GM20431 (cell line): Measurements from ENCODE around the gene ANXA3.
"Not testable (repeated sequence)": the region's sequence is repeated elsewhere in the genome, so short reads cannot be mapped to it uniquely, and the experiment has no call there.

ENCODE experiments used
- in situ Hi-C: fragments of 300-500 bp; cut with MseI, MboI; formaldehyde crosslinking; loops from one replicate; pipeline ENCODE4 v1.15.0; 2020; ENCODE audit warnings: low sequenced_read_pairs; ENCODE audit not compliant: unreplicated experiment

ANXA3 gene, protein sequence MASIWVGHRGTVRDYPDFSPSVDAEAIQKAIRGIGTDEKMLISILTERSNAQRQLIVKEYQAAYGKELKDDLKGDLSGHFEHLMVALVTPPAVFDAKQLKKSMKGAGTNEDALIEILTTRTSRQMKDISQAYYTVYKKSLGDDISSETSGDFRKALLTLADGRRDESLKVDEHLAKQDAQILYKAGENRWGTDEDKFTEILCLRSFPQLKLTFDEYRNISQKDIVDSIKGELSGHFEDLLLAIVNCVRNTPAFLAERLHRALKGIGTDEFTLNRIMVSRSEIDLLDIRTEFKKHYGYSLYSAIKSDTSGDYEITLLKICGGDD

DNA sequence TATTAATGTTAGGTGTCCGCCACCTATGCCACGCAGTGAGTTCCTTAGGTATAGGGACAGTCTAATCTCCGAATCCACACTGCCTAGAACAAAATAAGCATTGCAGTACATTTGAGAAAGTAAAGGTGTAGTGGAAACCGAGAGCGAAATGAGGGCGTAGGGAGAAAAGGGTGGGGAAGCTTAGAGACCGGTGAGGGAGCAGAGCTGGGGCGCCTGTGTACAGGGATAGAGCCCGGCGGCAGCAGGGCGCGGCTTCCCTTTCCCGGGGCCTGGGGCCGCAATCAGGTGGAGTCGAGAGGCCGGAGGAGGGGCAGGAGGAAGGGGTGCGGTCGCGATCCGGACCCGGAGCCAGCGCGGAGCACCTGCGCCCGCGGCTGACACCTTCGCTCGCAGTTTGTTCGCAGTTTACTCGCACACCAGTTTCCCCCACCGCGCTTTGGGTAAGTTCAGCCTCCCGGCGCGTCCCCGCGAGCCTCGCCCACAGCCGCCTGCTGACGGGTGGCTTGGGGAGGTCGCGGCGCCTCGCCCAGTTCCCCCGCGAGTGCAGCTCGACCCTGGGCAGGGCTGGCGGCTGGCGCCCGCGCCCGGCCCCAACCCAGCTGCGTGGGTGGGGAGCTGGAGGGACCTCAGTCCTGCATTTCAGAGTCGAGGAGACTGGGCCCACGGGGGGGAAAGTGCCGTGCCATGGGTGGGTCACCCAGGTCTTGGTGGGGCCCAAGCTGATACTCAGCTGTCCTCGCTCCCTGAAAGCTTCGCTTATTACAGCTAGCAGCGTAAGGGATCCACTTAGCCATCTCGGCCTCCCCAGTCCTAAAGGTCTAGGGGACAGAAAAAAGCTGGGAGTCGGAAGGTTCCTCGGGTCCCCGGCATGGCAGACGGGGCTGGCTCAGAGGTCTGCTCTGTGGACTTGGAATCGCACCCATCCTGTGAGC is at the start of gene ANXA3:
ANXA3 (plus strand) TSS at position 351 of the 932 bp plus-strand sequence. CDS start 2,704 bp downstream, outside the sequence.
- in situ Hi-C loops, result no loop called here

DNA sequence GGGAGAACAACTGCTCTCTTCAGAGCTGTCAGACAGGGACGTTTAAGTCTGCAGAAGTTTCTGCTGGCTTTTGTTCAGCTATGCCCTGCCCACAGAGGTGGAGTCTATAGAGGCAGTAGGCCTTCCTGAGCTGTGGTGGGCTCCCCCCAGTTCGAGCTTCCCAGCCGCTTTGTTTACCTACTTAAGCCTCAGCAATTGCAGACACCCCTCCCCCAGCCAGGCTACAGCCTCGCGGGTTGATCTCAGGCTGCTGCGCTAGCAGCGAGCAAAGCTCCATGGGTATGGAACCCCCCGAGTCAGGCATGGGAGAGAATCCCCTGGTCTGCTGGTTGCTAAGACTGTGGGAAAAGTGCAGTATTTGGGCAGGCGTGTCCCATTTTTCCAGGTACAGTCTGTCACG is 45.3 kb upstream of the ANXA3 start:
- in situ Hi-C loops, result not testable (repeated sequence)

DNA sequence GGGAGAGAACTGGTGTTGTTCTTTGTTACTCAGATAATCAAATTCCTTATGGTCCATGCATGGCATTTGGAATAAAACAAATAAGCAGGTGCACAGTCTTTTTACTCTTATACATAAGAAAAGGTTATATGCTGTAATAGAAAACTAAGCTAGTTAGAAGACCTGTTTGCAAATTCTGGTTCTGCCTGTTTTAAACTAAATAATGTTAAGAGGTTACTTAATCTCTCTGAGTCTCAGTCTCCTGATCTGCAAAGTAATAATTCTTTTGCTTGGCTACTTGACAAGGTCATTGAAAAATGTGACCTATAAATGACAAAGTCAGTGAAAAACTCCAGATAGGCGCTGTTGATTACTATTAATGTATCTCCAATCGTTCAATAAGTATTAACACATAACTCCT is 42.5 kb upstream of the ANXA3 start:
- in situ Hi-C loops, result no loop called here

DNA sequence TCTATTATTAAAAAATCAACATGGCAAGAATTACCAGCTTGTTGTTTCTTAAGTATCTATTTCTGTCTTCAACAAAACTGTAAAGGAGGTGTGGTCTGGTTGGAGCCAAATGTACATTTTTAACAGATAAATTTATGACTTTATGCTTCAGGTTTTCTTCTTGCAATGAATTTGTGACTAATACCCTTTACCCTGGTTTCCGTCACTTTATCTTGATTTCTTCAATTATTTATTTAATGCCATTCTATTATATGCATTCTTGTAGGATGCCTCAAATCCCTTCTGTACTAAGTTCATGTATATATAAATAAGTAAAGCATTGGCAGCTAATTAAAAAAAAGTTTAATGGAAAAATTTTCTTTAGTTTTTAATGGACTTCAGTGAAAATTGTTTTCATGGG is 41.5 kb upstream of the ANXA3 start:
- in situ Hi-C loops, result no loop called here

DNA sequence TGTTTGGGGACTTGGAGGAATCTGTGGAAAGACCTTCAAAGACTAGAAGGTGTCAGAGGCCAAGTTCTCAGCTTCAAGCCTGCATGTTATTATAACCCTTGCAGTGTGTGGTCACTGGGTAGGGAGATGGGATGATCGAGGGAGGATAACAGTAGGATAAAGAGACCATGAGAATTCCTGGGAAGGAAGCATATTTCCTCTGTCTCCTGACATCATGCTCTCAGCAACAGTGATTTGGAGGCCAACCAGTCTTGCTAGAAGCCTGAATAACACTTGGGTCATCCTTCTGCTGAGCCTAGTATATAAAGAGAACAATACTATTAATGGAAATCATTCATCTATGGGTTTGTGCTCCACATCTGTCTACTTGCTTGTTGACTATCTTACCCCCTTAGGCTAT is 40.9 kb upstream of the ANXA3 start:
- in situ Hi-C loops, result no loop called here

DNA sequence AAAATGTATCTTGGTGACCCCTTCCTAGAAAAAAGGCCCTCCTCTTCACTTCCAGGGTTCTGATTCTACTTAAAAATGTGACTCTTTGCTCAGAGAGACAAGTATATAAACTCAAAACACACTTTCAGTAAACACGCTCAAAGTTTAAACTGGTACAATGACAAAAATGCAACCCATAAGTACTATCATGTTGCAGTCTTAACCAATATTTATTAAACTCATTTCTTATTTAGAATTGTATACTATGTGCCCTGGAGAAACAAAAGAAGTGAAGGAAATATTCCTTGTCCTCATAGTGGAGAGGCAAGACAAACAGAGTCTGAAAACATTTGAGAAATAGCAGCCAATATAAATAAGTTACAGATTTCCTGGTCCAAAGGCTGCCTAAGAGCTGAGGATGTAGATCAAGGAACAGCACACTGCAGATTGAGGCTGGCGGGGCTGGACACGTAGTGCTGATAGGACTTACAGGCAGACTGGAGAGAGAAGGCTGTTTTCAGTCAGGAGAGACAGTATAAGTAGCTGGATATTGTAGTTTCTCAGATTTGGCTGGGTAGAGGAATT is 39.1 kb upstream of the ANXA3 start:
- in situ Hi-C loops, result no loop called here

DNA sequence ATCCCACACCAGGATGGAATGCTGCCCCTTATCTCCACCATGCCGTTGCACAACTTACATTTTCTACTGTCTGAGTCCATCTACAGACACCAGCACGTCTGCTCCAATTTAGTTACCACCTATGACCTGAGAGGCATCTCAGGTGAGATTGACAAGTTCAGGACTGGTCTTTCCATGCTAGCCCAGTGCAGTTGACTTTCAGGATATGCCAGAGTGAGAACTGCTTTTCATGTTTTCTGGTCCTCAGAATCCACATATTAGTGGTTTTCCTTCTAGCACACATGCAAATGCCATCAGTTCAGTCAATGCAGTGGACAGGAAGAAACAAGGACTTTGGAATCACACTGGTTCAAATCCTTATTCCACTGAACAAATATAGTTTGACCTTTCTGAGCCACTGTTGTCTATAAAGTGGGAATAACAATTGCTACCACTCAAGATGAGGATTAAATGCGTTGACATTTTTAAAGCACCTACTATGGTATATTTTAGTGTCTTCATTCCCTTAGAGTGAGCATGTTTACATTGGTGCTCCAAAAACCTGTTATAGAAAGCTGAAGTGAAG is 38.1 kb upstream of the ANXA3 start:
- in situ Hi-C loops, result no loop called here

DNA sequence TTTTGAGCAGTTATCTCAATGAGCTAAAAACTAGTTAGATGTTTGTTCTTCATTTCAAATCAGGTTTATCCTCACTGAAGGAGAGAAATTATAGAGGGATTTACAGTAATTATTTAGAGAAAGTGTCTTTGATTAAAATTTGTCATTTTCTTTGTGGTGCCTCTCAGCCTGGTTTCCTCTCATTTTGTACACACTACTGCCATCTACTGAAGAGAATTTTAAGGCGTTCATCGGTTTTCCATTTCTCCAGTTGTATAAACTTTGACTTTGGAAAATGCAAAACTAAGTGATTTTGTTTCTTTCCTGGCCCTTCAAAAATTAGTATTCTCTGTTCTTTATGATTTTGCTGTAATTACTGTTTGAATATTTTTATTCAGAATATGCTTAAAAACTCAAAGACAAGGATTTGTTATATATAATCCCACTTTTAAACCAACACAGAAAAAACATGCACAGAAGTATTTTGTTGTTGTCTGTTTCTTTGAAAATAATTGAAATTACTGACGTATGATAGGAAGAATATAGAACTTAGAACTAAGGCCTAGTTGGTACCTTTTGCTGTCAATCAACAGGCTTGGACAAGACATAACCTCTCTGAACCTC is 34.4 kb upstream of the ANXA3 start:
- in situ Hi-C loops, result no loop called here

DNA sequence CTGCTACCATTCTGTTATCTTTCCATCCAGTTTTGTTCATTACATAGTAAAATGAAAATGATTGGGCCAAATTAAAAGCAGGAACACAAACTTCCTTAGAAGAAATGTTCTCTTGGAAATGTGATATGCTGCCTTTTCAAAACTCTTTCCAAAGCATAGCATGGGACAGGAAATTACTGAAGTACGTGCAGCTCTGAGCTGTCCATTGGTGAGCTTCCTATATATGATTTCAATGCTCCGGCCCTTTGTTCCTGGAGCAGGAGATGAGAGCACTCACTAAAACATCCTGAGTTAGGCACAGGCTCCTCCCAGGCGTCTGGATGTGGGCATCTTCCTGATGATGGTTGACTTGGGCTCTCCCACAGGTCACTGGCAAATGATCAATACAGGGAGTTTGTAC is 33.0 kb upstream of the ANXA3 start:
- in situ Hi-C loops, result no loop called here

DNA sequence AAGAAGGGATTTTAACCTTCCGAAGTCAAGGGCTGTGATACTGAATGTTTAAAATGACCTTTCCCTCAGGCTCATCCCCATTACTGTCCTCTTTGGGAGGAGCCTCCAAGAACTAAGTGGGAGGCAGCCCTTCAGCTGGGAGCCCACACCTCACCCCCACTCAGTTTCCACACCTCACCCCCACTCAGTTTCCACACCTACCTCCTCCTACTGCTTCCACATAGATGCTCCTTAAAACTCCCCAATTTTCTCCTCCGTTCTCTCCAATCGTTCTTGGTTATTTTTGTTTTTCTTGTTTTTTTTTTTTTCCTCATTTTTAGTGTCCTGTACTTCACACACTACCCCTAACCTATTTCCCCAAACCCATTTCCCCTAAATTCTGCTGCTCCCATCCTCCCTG is 31.6 kb upstream of the ANXA3 start:
- in situ Hi-C loops, result no loop called here

DNA sequence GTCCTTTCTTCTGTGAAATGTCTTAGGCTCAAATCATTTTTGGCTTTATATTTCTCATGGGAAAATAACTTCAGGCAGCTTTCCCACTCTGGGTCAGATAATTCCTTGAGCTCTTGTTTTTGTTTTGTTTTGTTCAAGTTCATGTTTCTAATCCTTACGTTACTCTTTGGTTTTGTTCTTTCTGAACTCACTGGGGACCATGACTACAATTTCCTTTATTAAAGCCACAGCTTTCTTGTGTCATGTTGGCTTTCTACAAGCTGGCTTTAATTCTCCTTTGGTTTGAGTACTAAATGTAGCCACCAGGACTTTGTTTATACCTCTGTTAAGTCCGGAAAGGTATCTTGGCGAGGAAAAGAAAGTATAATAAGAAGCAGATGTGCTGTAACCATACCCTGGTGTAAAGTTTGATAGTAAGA is 30.8 kb upstream of the ANXA3 start:
- in situ Hi-C loops, result no loop called here

DNA sequence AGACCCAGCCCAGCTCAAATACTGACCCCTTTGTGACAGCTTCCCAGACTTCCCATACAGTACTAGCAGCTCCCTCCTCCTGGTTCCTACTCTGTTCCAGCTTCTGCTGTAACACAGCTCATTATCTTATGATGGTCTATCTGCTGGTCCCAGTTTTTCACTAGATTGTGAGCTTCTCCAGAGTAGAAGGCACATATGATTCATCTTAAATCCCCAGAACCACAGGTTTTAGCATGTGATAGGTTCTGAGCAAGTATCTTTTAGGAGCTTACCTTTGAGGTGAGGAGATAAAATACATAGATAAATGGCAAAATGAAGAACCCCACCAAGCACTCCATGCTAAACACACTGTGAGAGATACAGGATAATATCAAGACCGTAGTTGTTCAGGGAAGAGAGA is 27.6 kb upstream of the ANXA3 start:
- in situ Hi-C loops, result no loop called here

DNA sequence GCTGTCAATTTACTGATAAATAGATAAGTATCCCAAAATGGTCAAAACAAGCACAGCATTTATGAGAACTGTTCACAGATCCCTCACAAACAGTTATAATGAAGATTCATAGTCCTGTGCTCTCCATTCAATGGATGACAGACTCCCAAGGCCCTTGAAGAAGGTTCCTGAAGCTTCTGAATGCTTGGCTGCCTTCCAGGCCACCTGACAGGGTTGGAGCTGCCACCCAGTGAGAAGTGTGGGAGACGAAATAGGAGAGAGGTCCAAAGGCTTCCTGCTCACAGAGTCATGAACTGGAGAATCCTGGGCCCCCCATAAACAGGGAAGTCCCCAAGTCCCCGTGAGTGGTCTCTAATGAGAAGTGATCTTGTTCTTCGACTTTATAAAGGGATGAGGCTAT is 26.0 kb upstream of the ANXA3 start:
- in situ Hi-C loops, result no loop called here

DNA sequence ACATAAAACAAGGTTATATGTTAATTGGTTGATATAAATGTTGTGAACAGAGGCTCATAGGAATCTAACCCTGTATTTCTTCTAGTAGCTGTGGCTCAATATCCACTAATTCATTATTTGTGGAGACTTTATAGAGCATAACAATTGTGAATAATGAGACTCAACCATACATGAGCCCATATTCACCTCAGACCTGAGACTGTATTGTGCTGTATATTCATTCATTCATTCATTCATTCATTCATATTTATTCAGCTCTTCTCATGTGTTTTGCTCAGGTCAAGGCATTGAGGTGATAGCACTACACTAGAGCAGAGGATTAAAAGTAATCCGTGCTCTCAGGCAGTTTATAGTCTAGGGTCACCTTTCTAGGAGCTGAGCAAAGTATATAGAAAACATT is 24.5 kb upstream of the ANXA3 start:
- in situ Hi-C loops, result no loop called here

DNA sequence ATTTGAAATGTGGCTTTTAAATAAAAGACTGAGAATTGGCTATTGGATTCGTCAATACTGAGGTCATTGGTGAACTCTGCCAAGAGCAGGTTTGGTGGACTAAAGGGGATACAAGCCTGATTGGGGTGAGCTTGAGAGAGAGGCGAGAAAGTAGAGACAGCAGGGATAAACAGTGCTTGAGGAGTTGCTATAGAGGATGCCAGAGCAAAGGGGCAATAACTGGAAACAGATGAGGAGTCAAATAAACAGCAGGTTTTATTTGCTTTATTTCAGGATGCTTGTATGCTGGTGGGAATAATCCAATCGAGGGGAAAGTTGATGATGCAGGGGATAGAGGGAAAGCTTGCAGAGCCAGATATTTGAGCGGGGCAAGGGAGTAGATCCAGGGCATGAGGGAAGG is 24.0 kb upstream of the ANXA3 start:
- in situ Hi-C loops, result no loop called here

DNA sequence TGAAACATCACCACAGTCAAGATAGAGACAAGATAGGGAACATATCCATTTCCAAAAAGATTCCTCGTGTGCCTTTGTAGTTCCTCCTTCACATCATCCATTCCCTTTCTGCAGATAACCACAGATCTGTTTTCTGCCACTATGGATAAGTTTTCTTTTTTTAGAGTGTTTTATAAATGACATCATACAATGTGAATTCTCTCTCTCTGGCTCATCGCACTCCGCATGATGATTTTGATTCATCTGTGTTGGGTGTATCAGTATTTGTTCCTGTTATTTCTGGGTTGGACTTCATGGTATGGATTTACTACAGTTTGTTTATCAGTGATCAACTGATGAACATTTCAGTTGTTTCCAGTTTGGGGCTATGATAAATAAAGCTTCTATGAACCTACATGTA is 23.2 kb upstream of the ANXA3 start:
- in situ Hi-C loops, result no loop called here

DNA sequence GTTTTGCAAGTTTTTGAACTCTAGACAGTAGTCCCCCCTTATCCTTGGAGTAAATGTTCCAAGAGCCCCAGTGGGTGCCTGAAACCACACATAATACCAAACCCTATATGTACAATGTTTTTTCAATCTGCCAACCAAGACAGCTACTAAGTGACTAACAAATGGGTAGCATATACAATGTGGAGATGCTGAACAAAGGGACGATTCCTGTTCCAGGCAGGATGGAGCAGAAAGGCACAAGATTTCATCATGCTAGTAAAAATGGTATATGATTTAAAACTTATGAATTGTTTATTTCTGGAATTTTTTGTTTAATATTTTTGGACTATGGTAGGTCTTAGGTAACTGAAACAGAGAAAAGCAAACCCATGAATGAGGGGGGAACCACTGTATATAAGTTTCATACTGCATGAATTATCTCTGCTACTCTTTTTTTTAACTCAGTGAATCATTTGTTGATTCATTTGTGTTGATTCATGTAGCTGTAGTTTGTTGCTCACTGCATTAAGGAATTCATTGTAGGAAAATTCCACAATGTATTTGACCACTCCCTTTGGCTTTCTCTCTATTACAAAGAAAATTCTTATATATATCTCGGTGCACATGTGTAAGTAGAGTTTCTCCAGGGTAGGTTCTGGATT is 21.9 kb upstream of the ANXA3 start:
- in situ Hi-C loops, result no loop called here

DNA sequence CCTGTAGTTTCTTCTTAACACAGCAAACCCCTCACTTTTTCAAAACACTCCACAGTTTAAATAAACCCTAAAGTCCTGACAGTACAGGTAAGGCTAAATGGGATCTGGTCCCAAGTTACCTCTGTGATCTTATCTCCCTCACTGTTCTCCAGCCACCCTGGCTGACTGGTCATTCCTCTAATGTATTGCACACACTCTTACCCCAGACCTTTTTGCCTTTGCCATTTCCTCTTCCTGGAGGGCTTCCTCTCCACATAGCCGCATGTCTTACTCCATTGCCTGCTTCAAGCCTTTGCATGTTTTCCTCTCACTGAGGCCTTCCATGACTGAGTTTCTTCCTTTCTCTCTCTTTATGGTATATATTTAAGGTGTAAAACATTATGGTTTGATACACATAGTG is 19.5 kb upstream of the ANXA3 start:
- in situ Hi-C loops, result no loop called here

DNA sequence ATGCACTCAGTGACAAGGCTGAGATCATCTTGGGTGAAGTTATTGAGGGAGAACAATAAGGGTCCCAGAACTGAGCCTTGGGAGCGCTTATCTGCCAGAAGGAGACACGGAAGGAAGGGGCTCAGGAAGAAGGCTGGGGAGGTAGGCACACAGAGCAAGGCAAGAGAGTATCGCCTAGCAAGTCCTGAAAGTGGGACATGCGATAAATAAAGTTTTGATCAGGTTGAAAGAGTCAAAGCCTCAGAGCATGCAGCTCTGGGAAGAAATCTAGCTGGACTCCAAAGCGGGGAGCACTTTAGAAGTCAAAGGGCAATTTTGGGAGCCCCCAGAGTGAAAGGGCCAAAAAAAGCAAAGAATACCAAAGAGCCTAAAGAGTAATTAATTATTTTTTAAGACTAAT is 17.7 kb upstream of the ANXA3 start:
- in situ Hi-C loops, result no loop called here
